ENCODE data around the gene BEND6. TPM values are rescaled to one million over a fixed set of nuclear protein-coding genes. Genes with fewer than 3 reads are reported as not detected.

Gene BEND6
- total and polyA plus RNA-seq, 2 of the 13 experiments (the other 11 are each of a cell fraction or from before 2014, with no cell fraction given) = 0.20 to 0.21 TPM

DNA sequence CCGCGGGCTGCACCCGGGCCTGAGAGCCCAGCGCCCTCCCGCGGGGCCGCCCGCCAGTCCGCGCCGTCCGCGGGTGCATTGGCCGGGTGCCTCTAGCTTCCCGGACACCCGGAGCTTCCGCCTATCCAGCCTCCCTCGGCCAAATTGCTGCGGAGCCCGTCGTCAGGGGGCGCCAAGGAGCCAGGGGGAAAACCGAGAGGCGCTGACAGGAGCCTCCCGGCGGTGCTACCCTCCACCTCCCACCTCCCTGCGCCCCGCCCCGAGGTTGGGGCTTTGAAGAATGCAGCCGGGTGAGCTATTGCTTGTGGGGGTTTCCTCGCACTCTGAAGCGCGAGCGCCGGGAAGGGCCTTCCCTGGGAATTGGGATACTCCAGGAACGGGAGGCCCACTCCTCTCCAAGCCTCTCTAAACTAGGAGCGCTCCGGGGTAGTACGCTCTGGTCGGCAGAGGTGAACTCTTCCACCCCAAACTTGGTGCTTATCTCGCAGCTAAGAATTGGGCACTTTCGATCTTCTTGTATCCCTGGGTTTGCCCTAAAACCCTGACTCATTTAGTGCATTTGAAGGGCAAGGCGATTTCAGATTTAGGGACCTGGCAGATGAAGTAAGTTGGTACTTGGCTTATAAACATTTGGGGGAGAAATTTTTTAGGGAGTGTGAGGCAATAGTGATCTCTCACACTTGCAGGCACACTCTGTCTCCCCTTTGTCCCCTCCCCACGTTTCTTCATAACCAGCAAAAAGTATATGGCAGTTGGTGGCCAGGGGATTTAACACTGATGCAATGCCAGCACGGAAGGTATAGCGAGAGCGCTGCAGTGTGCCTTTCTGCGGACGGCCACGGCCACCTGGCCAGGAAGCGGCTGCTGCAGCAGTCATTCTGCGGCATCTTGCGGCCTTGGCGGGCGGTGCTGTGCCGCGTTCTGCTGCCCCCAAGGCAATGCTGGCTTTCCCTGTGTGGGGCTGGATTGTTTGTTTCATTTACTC, 556 bp downstream of the BEND6 start (continued):
- TF ChIP-seq, protein P1, sequence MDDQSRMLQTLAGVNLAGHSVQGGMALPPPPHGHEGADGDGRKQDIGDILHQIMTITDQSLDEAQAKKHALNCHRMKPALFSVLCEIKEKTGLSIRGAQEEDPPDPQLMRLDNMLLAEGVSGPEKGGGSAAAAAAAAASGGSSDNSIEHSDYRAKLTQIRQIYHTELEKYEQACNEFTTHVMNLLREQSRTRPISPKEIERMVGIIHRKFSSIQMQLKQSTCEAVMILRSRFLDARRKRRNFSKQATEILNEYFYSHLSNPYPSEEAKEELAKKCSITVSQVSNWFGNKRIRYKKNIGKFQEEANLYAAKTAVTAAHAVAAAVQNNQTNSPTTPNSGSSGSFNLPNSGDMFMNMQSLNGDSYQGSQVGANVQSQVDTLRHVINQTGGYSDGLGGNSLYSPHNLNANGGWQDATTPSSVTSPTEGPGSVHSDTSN (CRISPR knock-in tag; IDR thresholded peaks at IDR 0.05; ENCODE audit: borderline replicate concordance) = no peak
- TF ChIP-seq SAFB2 (CRISPR knock-in tag; IDR thresholded peaks at IDR 0.05; ENCODE audit: borderline replicate concordance, low read depth) (no peak), TAF15 (IDR thresholded peaks at IDR 0.05; ENCODE audit: low read depth, low read length, poor library complexity, severe bottlenecking) (peak; percentile 85), ZBTB42 (CRISPR knock-in tag; IDR thresholded peaks at IDR 0.05) (no peak), ELF1 (CRISPR knock-in tag; IDR thresholded peaks at IDR 0.05) (peak; percentile 80), MLLT10 (CRISPR knock-in tag; IDR thresholded peaks at IDR 0.05) (no peak), ZBTB38 (CRISPR knock-in tag; IDR thresholded peaks at IDR 0.05) (no peak), ZNF772 (CRISPR knock-in tag; IDR thresholded peaks at IDR 0.05) (no peak), XBP1 (CRISPR knock-in tag; IDR thresholded peaks at IDR 0.05) (no peak), GABPA (IDR thresholded peaks at IDR 0.05; ENCODE audit: low read depth, low read length) (no peak), GABPA (CRISPR knock-in tag; IDR thresholded peaks at IDR 0.05; ENCODE audit: low read depth) (no peak; the same call in 1 of the 2 replicates), ZNF703 (CRISPR knock-in tag; IDR thresholded peaks at IDR 0.05; ENCODE audit: borderline replicate concordance) (0 out of 2 replicates have a peak, but pooled peaks have one; percentile 32)
- TF ChIP-seq, protein P2, sequence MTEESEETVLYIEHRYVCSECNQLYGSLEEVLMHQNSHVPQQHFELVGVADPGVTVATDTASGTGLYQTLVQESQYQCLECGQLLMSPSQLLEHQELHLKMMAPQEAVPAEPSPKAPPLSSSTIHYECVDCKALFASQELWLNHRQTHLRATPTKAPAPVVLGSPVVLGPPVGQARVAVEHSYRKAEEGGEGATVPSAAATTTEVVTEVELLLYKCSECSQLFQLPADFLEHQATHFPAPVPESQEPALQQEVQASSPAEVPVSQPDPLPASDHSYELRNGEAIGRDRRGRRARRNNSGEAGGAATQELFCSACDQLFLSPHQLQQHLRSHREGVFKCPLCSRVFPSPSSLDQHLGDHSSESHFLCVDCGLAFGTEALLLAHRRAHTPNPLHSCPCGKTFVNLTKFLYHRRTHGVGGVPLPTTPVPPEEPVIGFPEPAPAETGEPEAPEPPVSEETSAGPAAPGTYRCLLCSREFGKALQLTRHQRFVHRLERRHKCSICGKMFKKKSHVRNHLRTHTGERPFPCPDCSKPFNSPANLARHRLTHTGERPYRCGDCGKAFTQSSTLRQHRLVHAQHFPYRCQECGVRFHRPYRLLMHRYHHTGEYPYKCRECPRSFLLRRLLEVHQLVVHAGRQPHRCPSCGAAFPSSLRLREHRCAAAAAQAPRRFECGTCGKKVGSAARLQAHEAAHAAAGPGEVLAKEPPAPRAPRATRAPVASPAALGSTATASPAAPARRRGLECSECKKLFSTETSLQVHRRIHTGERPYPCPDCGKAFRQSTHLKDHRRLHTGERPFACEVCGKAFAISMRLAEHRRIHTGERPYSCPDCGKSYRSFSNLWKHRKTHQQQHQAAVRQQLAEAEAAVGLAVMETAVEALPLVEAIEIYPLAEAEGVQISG (CRISPR knock-in tag; IDR thresholded peaks at IDR 0.05) = peak; percentile 53; the same call in 1 of the 2 replicates
- TF ChIP-seq, protein P3, sequence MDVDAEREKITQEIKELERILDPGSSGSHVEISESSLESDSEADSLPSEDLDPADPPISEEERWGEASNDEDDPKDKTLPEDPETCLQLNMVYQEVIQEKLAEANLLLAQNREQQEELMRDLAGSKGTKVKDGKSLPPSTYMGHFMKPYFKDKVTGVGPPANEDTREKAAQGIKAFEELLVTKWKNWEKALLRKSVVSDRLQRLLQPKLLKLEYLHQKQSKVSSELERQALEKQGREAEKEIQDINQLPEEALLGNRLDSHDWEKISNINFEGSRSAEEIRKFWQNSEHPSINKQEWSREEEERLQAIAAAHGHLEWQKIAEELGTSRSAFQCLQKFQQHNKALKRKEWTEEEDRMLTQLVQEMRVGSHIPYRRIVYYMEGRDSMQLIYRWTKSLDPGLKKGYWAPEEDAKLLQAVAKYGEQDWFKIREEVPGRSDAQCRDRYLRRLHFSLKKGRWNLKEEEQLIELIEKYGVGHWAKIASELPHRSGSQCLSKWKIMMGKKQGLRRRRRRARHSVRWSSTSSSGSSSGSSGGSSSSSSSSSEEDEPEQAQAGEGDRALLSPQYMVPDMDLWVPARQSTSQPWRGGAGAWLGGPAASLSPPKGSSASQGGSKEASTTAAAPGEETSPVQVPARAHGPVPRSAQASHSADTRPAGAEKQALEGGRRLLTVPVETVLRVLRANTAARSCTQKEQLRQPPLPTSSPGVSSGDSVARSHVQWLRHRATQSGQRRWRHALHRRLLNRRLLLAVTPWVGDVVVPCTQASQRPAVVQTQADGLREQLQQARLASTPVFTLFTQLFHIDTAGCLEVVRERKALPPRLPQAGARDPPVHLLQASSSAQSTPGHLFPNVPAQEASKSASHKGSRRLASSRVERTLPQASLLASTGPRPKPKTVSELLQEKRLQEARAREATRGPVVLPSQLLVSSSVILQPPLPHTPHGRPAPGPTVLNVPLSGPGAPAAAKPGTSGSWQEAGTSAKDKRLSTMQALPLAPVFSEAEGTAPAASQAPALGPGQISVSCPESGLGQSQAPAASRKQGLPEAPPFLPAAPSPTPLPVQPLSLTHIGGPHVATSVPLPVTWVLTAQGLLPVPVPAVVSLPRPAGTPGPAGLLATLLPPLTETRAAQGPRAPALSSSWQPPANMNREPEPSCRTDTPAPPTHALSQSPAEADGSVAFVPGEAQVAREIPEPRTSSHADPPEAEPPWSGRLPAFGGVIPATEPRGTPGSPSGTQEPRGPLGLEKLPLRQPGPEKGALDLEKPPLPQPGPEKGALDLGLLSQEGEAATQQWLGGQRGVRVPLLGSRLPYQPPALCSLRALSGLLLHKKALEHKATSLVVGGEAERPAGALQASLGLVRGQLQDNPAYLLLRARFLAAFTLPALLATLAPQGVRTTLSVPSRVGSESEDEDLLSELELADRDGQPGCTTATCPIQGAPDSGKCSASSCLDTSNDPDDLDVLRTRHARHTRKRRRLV (CRISPR knock-in tag; IDR thresholded peaks at IDR 0.05) = no peak
- TF ChIP-seq, protein P4, sequence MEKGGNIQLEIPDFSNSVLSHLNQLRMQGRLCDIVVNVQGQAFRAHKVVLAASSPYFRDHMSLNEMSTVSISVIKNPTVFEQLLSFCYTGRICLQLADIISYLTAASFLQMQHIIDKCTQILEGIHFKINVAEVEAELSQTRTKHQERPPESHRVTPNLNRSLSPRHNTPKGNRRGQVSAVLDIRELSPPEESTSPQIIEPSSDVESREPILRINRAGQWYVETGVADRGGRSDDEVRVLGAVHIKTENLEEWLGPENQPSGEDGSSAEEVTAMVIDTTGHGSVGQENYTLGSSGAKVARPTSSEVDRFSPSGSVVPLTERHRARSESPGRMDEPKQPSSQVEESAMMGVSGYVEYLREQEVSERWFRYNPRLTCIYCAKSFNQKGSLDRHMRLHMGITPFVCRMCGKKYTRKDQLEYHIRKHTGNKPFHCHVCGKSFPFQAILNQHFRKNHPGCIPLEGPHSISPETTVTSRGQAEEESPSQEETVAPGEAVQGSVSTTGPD (CRISPR knock-in tag; IDR thresholded peaks at IDR 0.05) = no peak
- TF ChIP-seq, protein P5, sequence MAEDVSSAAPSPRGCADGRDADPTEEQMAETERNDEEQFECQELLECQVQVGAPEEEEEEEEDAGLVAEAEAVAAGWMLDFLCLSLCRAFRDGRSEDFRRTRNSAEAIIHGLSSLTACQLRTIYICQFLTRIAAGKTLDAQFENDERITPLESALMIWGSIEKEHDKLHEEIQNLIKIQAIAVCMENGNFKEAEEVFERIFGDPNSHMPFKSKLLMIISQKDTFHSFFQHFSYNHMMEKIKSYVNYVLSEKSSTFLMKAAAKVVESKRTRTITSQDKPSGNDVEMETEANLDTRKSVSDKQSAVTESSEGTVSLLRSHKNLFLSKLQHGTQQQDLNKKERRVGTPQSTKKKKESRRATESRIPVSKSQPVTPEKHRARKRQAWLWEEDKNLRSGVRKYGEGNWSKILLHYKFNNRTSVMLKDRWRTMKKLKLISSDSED (CRISPR knock-in tag; IDR thresholded peaks at IDR 0.05) = no peak
